Fibroblast of mammary gland (primary cell): ENCODE data around the gene OR2D3.
A peak's percentile ranks its signal among the peaks of the same experiment; 100 is the strongest.
"Not testable (repeated sequence)": the region's sequence is repeated elsewhere in the genome, so short reads cannot be mapped to it uniquely, and the experiment has no call there.

Source experiments
- DNase-seq: peaks from one replicate; pipeline ENCODE4 v3.0.0-alpha.2; 2010; ENCODE audit warnings: low read depth
- H3K4me3 ChIP-seq: 2 replicates; pipeline ENCODE4 v1.5.1; 2011; ENCODE audit warnings: low read depth, mild to moderate bottlenecking, low read length, moderate library complexity; ENCODE audit not compliant: control insufficient read depth
- TF ChIP-seq, protein P1 (sequence below): conservative IDR thresholded peaks from 2 replicates; pipeline ENCODE4 v1.5.1; 2011; ENCODE audit warnings: low read depth, low read length, inconsistent platforms; ENCODE audit not compliant: control insufficient read depth, insufficient read depth

The OR2D3 gene

DNA sequence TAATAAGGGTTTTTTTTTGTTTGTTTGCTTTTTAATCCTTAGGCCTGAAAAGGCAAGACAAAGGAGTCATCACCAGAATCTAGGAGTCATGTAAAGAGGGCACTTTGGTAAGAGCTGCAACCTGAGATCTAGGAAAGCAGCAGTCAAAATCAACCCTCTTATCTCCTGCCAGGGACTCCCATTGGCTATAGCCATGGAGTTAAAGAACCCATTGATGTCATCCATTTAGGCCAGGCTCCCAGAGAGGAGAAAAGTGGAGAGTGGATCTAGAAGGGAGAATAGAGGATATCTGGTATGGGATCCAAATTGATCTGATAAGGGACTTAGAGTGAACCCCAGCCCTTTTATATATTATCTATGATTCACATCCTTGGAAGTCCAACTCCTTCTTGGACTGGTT, 41.3 kb downstream of the OR2D3 start:
- no peak for DNase-seq
- TF ChIP-seq, protein P1, sequence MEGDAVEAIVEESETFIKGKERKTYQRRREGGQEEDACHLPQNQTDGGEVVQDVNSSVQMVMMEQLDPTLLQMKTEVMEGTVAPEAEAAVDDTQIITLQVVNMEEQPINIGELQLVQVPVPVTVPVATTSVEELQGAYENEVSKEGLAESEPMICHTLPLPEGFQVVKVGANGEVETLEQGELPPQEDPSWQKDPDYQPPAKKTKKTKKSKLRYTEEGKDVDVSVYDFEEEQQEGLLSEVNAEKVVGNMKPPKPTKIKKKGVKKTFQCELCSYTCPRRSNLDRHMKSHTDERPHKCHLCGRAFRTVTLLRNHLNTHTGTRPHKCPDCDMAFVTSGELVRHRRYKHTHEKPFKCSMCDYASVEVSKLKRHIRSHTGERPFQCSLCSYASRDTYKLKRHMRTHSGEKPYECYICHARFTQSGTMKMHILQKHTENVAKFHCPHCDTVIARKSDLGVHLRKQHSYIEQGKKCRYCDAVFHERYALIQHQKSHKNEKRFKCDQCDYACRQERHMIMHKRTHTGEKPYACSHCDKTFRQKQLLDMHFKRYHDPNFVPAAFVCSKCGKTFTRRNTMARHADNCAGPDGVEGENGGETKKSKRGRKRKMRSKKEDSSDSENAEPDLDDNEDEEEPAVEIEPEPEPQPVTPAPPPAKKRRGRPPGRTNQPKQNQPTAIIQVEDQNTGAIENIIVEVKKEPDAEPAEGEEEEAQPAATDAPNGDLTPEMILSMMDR: no peak
- no peak overlapping the region for H3K4me3 ChIP-seq

DNA sequence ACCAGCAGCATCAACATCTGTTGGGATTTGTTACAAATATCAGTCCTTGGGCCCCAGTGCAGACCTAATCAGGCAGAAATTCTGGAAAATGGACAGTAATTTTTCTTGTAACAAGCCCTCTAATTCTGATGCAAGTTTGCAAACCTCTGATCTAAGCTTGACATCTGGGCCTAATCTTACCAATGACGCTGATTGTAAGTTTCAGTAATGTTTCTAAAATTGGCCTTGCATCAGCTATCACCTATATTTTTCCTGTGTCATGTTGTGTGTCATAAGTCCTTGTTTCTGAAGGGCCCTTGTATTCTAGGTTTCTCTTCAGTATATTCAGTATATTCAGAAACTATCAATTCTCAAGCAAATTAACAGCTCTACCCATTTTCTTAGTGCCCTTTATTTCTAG, 41.9 kb downstream of the OR2D3 start:
- H3K4me3 ChIP-seq: no peak overlapping the region
- DNase-seq: peak; percentile 31
- TF ChIP-seq, protein P1: no peak

DNA sequence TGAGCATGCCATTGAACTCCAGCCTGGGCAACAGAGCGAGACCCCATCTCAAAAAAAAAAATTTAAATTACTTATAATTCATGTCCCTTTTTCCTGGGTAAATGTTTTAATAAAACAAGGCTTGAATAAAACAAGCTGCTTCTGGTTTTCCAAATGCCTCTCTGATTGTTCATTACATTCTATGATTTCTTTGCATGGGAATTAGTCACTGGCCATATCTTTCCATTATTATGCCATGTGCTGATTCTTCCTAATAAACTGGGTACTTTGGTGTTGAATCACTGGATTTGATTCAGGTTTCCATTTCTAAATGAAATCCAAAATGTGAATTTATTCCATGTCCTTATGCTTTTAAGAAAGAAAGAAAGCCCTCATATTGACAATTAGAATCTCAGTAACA, 48.0 kb downstream of the OR2D3 start:
- DNase-seq: peak; percentile 85
- H3K4me3 ChIP-seq: no peak overlapping the region
- TF ChIP-seq, protein P1: no peak

DNA sequence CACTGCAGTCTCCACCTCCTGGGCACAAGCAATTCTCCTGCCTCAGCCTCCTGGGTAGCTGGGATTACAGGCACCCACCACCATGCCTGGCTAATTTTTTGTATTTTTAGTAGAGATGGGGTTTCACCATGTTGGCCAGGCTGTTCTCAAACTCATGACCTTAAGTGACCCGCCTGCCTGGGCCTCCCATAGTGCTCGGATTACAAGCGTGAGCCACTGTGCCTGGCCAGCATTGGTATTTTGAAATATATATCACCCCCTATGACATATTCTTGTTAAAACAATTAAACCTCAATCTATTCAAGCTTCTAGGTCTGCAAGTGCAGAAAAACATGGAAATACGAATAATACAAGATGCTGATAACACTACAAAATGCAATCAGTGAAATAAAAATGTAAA, 49.1 kb downstream of the OR2D3 start:
- DNase-seq: peak; percentile 66
- not testable (repeated sequence) for H3K4me3 ChIP-seq
